SK-N-DZ (cell line): ENCODE measurements around the gene ENO3.

Source experiments
- DNase-seq: peaks from one replicate; pipeline ENCODE4 v3.0.0-alpha.2; 2015; ENCODE audit warnings: low spot score

ENO3 gene

DNA sequence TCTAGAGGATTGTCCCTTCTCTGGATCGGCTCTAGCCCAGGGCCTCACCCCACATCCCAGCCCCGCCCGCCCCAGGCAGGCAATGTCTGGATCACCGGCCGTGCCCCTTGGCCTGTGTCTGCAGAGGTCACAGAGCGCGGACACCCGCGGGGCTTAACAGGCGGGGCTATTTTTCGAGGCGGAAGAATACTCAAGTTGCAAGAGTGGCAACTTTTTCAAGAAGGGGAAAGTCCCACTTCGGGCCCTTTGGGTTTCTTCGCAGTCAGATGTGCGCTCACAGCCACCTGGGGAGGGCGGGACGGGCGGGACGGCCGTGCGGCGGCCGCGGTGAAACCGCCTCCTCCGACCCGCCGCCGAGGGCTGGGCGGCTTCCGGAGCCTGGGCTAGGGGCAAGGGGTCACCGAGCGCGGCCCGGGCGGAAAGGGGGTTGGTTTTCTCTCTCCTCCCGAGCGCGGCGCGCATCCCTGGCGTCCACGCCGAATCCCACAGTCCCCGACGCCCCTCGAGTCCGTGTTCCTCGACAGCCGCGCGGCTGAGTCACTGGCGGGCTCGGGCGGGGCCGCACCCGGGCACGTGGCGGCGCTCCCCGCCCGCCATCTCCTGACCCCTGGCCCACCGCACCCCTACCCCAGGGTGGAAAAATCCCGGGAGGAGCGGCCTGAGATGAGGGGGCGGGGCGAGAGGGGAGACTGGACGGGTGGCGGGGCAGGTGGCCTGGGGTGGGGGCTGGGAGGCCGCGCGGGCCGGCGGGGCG is 1.4 kb upstream of the ENO3 start:
- peak; percentile 77 for DNase-seq

DNA sequence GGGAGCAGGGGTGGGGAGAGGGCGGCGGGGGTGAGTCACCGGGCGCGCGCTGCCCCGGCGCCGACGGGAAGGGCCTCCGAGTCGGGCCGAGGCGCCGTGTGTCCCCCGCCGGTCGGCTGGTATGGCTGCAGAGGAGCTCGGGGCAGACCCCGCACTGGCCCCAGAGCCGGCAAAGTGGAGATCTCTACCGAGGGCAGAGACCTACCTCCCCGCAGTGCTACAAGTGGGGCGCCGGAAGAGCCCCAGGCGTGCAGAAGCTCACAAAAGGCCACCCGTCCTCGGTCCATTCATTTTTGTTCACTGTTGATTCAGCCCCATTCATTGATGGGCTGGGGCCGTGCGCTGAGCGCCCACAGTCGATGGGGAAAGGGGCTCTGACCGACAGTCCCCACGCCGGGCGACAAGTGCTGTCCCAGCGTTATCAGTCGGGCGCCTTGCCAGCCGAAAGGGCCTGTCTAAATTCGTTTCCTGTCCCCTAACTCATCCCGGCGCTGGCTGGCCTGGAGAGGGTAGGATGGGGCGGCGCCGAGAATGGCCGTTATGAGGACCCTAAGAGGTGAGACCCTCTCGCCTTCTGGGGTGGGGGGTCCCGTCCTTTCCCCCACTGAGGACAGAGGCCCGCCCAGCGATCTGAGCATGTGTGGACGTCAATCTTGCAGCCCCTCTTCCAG is 709 bp upstream of the ENO3 start:
- peak; percentile 70 for DNase-seq

DNA sequence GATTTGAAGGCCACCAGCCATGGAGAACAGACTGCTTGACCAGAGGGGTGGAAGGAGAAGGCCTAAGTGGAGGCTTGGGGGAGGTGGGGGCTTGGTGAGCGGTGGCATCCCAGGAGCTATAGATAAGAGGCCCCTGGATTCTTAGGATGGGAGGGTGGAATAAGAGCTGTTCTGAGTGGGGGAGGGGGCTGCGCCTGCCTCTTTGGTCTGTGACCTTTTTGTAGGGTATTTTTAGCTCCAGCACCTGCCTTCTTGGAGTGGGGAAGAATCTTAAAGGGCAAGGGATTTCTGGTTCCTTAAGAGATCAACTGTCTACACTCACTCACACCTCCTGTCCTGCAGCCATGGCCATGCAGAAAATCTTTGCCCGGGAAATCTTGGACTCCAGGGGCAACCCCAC is 567 bp downstream of the ENO3 start:
- peak; percentile 53 for DNase-seq

DNA sequence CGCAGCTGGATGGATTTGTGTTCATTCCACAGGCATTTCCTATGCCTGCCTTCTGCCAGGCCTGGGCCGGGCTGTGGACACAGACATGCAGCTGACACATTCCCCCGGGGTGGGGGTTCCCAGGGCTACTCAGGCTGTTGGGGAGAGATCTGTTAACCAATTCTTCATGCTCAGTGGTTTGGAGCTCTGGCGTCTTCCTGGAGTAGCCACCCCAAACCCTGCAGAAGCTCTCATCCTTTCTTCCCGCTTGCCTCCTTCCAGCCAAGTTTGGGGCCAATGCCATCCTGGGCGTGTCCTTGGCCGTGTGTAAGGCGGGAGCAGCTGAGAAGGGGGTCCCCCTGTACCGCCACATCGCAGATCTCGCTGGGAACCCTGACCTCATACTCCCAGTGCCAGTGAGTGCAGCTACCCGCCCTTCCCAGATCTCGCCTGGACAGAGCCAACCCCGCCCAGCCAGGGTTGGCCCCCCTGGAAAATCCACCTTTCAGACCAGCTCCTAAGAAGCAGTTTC is 2.6 kb downstream of the ENO3 start:
- DNase-seq: no peak

DNA sequence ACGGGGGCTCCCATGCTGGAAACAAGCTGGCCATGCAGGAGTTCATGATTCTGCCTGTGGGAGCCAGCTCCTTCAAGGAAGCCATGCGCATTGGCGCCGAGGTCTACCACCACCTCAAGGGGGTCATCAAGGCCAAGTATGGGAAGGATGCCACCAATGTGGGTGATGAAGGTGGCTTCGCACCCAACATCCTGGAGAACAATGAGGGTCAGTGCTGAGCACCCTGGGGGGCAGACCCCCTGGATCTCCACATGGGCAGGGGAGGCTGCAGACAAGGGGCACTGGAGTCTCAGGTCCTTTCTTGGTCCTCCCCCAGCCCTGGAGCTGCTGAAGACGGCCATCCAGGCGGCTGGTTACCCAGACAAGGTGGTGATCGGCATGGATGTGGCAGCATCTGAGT is 4.2 kb downstream of the ENO3 start:
- DNase-seq: no peak

DNA sequence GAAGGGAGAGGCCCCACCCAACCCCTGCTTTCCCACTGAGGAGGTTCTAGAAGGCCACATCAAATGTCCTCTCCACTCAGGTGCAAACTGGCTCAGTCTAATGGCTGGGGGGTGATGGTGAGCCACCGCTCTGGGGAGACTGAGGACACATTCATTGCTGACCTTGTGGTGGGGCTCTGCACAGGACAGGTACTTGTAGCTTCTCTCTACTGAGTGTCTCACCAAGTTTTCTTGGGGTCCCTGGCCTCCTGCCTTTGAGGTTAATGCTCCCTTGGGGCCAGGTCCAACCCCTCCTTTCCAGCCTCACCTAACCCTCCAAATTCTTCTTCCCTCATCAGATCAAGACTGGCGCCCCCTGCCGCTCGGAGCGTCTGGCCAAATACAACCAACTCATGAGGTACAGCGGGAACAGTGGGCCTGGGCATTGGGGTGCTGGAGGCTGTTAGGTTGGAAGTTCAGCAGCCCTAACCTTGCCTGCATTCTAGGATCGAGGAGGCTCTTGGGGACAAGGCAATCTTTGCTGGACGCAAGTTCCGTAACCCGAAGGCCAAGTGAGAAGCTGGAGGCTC is 5.7 kb downstream of the ENO3 start:
- DNase-seq: no peak

DNA sequence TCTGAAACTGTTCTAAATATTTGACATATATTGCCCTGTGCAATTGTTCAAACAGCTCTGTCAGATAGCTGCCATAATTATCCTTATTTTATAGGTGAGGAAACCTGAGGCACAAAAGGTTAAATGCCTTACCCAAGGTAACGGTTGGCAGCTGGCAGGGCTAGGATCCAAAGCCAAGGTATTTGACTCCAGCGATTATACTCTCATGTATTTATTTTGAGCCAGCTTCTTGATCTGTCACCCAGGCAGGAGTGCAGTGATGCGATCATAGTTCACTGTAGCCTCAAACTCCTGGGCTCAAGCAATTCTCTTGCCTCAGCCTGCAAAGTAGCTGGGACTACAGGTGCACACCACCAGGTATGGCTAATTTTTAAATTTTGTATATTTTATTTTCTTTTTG is 7.2 kb downstream of the ENO3 start:
- DNase-seq: no peak

DNA sequence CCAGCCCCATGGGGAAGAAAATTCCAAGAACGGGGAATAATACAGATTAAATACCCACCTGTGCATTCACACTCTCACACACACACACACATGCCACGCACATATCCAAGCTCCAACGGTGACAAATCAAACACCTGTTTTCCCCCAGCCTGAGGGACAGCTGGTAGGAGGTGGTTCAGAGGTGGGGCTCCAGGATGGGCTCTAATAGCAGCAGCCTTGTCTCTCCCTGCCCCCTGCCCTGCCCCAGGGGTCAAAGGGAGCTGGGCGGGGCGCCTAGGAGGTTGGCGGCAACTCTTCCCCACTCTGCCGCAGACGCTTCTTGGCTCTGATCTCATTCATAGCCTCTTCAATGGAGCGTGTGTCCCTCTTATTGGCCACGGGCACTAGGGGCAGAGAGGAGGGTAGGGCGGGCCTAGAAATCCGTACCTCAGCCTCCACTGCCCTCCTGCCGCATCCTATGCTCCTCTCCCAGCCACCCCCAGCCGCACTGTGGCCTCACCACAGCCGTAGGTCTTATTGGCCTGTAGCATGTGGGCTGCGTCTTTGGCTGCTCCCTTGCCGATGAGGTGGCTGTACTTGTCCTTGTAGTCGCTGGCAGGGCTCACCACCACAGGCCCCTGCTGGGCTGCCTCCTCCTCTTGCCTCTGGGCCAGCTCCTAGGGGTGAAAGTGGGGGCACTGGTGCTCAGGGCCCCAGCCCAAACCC is 8.5 kb downstream of the ENO3 start:
- no peak for DNase-seq

DNA sequence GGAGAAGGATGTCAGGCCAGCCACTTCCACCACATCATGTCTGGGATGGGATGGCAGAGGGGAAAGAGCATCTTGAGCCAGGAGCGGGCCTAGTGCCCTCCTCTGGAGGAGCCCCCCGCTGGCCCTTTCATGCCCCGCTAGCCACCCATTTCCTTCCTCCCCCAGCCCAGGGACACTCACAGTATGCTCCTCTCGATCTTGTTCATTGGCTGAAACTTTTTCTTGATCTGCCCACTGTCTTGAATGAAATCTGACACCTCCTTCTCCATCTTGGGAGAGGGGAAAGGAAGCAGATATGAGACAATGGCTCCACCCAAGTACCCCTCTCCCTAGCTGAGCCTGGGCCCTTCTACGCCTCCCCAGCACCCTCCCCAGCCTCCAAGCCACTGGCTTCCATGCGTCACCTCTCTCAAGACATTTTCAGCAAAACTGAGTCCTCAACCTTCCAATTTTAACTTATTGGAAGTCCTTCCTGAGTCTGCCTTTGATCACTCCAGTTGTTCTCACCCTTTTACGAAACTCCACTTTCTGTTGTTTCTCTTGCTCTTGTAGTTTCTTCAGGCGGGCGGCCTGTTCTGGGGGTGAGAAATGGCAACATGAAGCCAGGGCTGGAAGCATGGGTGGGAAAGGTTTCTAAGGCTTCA is 9.5 kb downstream of the ENO3 start:
- DNase-seq: no peak

DNA sequence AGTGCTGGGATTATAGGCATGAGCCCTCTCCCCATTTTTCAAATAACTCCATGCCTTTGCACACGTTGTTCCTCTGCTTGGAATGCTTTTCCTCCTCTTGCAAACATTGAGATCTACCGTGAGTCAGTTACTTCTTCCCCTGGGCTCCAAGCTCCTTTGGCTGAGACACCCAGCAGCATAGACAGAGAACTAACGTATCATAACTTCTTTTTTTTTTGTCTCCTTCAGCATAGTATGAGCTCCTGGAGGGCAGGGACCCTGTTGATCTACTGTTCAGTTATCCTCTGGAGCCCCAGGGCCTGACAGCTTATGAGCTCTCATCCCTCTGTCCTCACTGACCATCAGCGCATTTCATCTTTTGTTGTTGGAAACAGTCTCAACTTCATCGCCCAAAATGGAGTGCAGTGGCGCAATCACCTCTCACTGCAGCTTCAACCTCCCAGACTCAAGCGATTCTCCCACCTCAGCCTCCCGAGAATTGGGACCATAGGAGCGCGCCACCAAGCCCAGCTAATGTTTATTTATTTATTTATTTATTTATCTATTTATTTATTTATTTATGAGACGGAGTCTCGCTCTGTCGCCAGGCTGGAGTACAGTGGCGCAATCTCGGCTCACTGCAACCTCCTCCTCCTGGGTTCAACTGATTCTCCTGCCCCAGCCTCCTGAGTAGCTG is 14.5 kb downstream of the ENO3 start:
- DNase-seq: no peak

DNA sequence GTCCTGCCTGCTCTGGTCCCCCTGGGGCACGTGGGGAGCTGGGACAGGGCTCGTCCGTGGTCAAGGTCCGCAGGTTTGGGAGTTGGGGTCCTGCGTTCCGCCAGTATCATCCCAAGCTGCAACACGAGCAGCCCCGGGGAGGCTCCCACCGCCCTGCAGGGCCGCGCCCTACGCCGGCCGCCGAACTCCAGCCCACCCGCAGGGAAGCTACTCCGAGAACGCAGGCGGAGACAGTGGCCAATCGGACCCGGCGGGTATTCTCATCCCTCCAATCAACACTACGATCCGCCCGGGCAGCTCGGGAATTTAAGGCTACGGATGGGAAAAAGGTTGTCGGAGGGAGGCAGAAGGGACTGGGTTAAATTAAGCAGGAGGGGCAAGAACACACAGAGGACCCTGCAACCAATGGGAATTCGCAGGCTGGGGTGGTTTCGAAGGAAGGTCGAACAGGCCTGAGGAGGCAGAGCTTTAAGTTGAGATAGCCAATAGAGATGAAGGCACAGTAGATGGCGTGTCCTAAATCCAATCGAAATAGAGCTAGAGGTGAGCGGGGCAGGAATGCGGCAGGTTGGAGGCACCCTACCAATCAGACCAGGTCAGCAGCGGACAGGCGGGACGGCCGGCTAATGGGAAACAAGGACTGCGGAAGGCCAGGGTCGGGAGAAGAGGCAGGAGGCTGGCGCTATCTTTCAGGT is 16.1 kb downstream of the ENO3 start:
- DNase-seq: peak; percentile 100

DNA sequence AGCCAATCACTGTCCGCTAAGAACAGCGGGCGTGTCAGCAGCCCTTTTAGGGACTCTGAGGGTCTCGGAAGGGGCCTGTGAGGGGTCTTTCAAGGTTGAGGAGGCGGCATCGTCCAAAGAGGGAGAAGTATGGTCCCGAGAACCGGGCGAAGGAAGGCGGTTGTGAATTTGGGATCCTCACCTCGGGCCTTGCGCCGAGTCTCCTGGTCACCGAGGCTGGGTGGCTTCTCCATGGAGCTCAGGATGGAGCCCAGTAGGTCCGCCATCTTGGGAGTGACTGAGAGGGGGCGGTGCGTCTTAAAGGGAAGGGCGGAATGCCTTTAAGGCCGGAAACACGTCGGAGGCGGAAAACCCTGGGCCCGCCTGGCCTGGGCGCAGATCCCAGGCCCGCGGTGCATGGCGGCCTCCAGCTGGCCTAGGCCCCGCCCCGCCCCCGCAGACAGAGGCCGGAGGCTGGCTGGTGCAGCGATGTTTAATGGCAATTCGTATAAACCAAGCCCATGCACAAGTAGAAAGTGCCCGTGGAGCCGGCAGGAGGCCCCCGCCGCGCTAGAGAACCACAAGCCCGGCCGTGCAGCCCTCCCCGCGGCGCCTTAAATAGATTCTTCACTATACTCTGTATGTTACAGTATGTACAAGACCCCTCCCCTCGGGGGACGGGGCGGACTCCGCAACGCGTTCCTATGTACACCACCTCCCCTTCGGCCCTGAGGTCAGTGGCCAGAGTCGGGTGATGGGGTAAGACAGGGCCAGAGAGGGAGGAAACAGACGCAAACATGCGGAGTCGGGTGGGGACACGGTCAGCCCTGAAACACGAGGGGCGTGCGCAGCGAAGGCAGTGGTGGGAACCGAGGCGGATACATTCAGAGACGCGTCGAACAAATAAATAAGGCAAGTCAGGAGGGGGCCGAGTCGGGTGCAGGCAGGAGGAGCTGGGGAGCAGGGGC is 16.9 kb downstream of the ENO3 start, which contains the start of gene SPAG7:
SPAG7 (minus strand) TSS at position 279 of the 947 bp plus-strand sequence; CDS start at position 266, 13 bp downstream.
- peak; percentile 98 for DNase-seq

DNA sequence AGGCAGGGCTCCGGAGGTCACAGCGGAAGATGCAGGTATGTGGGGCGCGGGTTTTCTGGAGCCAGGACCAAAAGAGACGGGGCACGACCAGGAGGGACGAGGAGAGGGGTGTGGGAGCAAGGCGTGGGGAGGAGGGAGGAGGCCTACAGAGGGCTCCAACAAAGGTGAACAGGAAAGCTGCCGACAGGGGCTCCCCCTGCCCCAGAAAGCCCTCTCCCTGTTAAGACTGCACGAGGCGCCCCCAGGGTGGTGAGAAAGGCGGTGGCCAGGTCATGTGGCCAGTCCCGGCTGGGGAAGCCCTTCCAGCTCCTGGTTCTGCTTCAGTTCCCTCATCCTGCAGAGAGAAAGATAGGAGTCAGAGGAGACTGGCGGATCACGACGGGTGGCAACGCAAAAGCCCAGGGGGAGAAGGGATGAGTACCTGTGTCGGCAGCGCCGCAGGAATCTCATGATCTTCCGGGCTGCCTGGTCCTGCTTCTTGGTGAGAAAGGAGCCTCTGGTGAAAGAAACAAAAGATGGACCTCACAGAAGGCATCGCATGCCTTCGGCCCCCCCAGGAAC is 17.6 kb downstream of the ENO3 start:
- no peak for DNase-seq

DNA sequence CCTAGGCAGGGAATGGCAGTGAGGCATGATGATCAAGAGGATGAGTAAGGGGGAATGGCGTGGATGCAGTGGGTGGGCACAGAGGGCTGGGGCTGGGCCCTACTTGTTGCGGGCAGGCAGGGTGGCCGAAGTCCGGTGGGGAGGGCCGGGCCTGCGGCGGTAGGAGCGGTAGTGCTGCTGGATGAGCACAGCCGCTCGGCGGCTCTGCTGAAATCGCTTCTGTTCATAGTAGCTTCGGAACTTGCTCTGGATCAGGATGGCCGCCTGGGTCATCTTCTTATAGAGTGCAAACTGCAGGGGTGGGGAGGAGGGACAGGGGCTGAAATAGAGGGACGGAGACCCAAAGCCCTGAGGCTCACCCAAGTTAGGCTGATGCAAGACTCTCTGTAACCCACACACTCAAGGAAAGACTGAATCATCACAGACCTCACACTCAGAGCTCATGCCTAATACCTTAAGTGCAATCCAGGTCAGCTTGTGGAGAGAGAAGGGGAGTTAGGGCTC is 18.2 kb downstream of the ENO3 start:
- no peak for DNase-seq

DNA sequence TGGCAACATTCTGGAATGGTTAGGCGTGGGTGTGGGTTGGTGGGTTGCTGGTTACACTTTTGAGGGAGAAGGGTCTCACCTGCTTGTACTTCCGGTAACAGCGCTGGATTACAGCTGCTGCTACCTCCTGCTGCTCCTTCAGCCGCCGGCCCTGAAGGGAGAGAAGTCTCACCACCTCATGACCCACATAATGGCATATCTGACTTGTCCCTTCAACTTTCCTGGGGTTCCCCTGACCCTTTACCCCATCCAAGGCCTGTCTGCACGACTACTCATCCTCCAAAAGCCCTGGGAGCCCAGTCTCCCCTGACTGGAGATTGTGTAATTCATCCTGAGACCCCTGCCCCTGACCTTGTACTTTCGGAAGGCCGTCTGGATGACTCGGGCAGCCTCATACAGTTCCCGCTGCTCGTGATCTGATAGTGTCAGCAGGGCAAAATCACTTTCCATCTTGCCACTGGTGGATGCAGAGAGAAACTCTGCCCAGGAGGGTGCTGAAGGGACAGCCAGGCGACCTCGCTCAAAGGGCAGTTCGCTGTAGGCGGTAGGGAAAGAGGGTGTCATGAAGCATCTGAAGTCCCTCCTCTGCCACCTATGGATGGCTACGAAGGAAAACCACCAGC is 18.7 kb downstream of the ENO3 start:
- DNase-seq: no peak

DNA sequence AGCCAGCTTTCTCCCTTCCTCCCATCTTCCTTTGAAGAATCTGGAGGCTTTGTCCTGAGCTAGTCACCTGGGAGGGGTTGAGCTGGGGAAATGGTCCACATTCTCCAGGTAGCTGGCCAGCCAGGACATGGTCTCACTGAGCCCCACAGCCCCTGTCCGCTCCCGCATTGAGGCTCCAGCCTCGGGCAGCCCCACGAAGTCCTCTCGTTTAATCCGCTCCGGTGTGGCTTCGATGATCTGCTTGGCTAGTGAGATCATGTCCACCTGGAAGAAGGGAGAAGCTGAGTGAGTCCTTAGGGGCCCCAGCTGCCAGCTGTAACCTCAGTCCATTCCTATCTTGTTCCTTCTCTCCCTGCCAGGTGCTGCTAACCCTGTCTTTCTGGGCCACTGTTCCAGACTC is 19.4 kb downstream of the ENO3 start:
- no peak for DNase-seq

DNA sequence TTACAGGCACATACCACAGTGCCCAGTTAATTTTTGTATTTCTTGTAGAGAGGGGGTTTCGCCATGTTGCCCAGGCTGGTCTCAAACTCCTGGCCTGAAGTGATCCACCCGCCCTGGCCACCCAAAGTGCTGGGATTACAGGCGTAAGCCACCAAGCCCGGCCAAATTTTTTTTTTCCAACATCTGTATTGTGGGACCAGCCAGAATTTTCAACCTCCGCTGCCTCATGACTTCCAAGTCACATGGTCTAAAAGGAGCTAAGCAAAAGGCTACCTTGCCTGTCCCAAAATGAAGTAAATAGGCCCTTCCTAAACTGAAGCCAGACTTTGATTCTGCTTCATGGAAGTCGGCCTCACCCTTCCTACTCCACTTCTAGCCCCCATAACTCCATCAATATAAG is 20.9 kb downstream of the ENO3 start:
- DNase-seq: no peak

DNA sequence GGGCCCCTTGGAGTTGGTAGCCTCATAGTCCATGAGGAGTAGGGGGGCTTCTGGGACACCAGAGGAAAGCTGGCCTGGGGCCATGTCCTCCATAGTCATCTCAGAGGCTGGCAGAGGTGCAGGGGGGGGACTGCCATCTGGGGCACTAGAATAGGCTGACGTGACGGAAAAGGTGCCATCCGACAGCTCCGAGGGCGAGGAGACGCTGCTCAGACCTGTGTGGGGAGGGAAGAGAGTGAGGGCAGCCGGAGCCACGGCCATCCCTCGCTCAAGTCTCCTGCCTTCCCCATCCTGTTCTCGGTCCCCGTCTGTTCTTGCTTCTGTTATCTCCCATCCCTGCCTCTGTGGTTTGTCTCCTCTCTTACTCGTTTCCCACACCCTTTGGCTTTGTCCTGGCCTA is 21.4 kb downstream of the ENO3 start:
- DNase-seq: no peak
